GM19023 (cell line): ENCODE measurements around the gene HTT-AS.
"Not testable (repeated sequence)": the region's sequence is repeated elsewhere in the genome, so short reads cannot be mapped to it uniquely, and the experiment has no call there.

Experiments
- ATAC-seq: cut with Tn5 transposase; IDR thresholded peaks from one replicate; pipeline ENCODE4 v1.9.1; 2021; ENCODE audit warnings: mild to moderate bottlenecking, moderate library complexity; ENCODE audit not compliant: unreplicated experiment

The HTT-AS gene

DNA sequence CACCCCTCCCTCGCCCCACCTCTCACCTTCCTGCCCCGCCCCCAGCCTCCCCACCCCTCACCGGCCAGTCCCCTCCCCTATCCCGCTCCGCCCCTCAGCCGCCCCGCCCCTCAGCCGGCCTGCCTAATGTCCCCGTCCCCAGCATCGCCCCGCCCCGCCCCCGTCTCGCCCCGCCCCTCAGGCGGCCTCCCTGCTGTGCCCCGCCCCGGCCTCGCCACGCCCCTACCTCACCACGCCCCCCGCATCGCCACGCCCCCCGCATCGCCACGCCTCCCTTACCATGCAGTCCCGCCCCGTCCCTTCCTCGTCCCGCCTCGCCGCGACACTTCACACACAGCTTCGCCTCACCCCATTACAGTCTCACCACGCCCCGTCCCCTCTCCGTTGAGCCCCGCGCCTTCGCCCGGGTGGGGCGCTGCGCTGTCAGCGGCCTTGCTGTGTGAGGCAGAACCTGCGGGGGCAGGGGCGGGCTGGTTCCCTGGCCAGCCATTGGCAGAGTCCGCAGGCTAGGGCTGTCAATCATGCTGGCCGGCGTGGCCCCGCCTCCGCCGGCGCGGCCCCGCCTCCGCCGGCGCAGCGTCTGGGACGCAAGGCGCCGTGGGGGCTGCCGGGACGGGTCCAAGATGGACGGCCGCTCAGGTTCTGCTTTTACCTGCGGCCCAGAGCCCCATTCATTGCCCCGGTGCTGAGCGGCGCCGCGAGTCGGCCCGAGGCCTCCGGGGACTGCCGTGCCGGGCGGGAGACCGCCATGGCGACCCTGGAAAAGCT, at the start of gene HTT-AS, which contains the start of gene HTT:
Gene HTT-AS (minus strand): TSS at position 461 of the 768 bp plus-strand sequence.
Gene HTT (plus strand): TSS at position 604 of the 768 bp plus-strand sequence. CDS start 145 bp downstream, at position 749.
- peak; percentile 87 for ATAC-seq

DNA sequence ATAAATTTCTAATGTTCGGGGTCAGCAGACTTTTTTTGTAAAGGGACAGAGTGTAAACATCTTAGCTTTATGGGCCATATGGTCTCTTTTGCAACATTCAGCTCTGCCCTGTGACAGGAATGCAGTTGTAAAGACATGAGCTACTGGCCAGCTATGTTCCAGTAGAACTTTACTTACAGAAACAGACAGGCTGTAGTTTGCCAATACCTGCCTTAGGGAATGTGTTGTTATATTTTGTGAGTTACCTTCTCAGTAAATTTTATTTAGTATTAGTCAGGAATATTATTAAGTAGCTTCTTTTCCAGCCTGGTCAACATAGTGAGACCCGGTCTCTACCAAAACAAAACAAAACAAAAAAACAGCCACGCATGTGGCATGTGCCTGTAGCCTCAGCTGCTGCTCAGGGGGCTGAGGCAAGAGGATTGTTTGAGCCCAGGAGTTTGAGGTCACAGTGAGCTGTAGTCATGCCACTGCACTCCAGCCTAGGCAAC, 48.9 kb upstream of the HTT-AS start:
- no peak for ATAC-seq

DNA sequence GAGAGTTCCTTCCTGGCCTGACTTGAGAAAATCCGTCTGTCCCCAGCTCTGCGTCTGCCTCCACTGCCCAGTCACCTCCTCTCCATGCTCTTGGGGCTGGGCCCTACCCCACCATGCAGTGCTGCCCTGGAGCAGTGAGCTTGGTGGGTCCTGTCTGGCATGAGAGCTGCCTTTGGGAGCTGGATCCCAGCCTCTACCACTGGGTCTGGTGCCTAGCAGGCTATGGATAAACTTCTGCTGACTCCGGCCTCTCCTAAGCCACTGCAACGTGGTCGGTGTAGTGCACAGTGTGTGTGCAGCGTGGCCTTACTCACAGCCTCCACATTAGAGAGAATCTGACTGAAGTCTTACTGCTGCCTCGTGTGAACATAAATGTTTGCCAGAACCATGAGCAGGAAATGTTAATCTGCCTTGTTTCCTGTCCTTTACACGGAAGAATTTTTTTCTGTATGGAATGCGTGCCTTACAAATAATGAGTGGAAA, 47.8 kb upstream of the HTT-AS start:
- ATAC-seq: no peak

DNA sequence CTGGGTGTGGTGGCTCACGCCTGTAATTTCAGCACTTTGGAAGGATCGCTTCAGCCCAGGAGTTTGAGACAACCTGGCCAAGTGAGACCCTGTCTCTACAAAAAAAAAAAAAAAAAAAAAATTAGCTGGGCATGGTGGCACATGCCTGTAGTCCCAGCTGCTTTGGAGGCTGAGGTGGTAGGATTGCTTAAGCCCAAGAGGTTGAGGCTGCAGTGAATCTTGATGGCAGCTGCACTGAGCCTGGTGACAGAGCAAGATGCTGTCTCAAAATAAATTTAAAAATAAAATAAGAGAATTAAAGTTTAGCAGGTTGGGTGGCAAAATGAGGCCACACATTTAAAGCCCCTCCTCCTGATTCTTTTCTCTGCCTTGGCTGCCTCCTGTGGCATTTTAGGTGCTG, 47.3 kb upstream of the HTT-AS start:
- ATAC-seq: no peak

DNA sequence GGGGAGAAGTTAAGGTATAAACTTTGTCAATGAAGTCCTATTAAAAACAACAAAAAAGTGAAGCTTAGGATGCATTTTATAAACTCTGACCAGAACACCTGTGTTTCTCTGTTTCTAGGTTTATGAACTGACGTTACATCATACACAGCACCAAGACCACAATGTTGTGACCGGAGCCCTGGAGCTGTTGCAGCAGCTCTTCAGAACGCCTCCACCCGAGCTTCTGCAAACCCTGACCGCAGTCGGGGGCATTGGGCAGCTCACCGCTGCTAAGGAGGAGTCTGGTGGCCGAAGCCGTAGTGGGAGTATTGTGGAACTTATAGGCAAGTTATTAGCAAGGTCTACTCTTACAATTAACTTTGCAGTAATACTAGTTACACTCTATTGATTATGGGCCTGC, 46.8 kb upstream of the HTT-AS start:
- no peak for ATAC-seq

DNA sequence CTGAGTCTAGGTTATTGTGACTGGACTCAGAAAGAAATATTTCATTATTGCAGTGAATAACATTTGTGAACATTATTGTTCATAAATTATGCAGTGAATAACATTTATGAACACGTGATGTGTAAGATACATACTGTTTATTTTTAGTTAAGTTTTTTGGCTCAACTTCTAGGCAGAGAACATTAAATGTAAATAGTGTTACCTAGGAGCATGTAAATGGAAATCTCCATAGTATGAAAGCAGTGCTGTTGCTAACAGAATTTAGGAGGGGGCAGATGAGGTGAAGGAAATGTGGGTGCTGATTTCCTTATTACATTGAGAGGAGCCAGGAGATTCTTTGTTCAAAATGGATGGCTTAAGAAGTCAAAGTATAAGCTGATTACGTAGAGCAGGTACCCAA, 45.1 kb upstream of the HTT-AS start:
- ATAC-seq: no peak

DNA sequence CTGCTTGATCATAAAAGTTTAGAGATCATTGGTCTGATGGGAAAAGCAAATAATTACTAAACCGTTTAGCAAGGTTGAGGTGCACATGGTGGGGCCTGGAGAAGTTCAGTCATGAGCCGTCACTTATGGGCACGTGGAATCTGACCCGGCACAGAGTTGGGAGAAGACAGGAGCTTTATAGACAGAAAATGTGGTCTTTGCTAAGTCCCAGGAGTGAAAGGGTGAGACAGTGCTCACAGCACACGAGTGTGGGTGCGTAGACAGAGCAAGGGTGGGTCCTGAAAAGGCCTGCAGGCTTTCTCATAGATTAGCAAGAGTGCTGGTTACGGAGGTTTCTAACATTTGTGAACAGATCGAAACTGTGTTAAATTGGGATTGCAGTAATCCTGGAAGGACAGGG, 44.0 kb upstream of the HTT-AS start:
- no peak for ATAC-seq

DNA sequence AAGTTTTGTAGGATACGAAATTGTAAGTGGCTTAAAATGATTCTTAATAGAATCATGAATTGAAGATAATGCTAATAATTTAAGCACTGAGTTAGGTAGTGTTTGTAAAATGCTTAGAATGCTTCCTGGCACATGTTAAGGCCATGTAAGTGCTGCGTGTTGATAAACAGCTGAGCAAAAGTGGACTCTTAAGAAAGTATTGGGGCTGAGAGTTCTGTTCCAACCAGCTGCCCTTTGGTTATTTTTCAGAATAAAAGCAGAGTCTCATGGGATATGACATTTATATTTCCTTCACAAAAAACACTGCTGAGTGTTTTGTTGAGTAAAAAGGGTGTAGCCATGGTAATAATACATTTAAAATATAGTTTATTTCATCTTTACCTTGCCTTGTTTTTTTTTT, 42.6 kb upstream of the HTT-AS start:
- ATAC-seq: no peak

DNA sequence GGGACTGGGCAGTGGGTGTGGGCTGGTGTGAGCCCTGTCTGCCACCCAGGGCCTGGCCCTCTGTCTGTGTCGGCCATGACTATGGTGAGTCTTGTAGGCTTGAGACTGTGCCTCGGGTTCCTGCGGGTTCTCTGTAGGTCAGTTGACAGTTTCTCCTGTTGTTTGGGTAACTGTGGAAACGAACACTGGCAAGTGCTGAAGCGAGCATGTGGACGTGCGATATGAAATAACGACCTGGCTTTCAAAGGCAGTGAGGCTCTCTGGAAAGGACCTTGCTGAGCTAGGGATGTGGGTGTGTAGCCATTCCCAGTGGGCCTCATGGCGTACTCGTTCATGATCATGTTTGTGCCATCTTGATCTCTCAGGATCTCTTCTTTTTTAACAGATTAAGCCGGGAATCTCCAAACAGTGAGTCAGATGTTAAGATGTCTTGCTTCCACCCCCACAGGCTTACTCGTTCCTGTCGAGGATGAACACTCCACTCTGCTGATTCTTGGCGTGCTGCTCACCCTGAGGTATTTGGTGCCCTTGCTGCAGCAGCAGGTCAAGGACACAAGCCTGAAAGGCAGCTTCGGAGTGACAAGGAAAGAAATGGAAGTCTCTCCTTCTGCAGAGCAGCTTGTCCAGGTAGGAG, 41.4 kb upstream of the HTT-AS start:
- ATAC-seq: no peak

DNA sequence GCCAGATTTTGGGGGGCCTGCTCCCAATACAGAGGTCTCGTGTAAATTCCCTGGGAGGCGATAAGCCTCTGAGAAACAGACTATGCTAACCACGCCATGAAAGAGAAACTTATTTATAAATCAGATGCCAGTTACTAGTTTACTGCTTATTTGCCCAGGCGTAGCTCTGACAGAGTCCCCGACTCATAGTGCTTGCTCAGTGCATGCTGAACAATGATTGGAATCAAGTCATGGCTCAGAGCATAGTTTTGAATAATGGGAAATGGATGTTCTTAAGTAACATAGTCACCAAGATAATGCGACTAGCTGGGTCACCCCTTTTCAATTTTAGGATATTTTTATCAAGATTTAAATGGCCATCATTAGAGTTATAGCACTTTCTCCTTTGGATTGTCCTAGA, 40.0 kb upstream of the HTT-AS start:
- no peak for ATAC-seq

DNA sequence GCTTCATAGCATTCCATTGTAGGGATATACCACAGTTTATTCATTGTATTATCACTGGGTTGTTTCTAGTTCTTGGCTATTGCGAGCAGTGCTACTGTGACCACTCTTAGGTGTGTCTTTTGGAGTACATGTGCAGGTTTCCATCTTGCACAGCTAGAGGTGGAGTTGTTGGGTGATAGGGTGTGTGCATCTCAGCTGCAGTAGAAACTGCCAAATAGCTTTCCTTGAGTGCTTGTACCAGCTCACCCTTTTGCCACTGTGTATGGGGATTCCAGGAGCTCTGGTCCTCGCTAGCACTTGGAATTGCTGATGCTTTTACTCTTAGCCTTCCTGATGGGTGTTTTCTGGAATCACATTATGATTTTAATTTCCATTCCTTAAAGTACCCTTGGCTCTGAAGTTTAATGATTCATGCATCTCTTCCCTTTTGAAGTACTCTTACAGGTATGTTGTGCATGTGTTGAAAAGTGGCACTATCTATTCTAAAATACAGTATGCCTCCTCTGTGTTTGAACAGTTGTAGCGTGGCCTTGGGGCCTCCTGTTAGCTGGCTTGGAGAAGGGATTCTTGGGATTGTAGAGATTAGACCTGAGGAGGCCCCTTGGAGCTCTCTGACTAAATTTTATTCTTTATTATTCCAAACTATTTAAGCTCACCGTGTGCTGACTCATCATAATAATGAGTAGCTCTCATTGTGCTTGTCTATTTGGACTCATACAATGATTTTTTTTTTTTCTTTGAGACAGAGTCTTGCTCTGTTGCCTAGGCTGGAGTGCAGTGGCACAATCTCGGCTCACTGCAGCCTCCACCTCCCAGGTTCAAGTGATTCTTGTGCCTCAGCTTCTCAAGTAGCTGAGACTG, 38.5 kb upstream of the HTT-AS start:
- no peak for ATAC-seq

DNA sequence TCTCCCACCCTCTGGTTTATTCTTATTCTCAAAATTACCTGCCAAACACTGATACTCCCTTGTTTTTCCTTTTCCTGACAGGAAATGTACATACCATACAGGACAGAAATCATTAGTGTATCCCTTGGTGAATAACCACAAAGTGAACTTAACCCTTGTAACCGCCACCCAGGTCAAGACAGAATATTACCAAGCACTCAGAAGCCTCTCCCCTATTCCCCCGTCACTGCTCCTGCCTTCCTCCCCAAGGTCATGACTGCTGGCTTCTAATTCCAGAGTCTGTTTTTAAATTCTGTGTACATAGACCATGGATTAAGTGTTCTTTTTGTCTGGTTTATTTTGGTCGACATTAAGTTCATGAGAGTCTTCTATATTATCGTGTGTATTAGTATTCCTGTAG, 37.9 kb upstream of the HTT-AS start:
- no peak for ATAC-seq

DNA sequence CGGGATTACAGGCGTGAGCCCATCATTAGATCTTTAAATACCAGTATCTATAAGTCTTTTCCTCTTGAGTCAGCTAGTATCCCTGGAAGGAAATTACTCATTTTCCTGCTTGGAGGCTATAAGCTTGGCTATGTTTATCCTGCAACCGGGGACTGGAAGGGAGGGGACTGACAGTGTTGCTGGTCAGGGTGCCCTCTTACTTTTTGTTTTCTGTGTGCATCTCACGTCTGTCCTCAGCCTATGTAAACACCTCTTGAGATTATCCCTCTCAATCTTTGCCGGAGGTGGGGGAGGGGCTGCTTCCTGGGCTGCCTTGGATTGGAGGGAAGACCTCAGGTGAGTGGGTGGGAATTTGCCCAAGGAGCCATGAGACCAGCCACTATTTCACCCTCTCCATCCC, 37.1 kb upstream of the HTT-AS start:
- no peak for ATAC-seq

DNA sequence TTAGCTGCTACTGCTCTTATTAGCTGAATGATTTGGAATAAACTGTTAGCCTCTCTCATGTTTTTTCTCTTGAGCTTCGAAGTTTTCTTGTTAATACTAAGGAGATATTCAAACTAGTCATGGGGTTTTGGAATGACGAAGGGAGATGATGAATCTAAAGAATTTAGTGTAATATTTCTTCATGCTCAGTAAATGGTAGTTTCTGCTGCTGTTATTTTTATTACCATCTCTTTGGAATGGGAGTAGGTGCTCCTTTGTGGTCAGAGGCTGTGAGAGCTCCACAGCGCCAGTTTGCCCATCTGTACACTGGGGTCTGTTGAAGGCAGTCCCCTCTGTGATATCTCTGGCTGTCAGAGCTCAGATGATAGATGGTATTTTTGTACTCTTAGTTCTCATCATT, 33.9 kb upstream of the HTT-AS start:
- no peak for ATAC-seq

DNA sequence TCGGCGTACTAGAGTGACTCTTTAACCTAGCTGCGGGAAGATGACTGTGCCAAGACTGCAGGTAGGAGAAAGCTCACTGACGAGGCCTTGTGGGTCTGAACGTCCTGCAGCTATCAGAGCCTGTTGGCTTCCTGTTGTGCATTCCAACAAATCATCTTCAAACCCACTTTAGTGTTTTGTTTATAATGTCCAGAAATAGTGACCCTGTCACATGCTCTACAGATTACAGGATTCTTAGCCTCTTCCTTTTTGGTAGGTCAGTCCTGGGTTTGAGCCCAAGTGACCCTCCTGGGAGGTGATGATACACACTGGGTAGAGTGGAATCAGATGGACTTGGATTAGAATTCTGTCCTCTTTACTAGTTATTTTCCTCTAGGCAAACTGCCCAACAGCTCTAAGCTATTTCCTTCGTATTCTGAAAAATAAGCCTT, 33.4 kb upstream of the HTT-AS start:
- ATAC-seq: no peak

DNA sequence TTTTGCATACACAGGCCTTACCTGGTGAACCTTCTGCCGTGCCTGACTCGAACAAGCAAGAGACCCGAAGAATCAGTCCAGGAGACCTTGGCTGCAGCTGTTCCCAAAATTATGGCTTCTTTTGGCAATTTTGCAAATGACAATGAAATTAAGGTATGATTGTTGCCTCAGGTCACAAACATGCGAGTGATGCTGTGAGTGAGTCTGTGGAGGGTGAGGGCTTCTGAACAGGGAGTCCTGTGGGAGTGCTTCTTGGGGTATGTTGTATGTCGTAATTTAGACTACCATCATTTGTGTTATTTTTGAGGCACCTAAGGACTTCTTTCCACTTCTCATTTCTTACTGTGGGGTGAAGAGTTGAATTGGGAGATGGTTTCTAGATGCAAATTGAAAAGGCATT, 32.9 kb upstream of the HTT-AS start:
- ATAC-seq: no peak

DNA sequence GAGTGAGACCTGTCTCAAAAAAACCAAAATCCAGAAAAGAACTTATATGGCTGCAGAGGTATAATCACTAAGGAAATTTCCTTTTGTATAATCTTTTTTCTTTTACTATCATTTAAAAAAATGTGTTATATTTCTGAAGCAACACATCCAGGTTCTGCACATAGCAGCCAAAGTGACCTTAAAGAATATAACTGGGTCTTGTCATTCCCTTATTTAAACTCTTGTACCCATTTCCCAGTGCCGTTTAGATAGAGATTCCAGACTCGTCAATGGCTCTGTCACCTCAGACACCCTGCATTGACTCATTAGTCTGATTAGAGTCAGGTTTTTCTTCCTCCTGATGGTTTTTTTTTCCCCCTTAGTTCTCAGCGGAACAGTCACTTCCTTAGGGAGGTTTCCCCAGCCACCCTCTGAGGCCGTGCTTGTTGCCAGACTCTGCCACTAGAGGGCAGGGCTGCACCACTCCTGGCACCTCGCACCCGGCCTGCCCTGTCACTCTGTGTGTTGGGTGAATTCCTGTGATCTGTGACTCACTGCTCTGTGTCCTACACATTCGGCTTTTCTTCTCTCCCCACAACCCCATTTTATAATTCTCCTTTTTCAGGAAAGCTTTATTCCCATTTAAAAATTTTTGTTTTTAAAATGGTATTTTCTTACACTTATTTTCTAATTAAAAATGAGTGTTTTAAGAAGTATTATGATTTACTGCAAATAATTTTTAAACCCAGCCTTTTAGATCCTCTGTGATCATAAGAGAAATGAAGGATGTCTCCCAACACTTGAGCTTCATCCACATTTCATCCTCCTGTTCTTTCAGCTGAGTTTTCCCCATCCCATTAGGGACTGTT, 32.2 kb upstream of the HTT-AS start:
- ATAC-seq: peak; percentile 91

DNA sequence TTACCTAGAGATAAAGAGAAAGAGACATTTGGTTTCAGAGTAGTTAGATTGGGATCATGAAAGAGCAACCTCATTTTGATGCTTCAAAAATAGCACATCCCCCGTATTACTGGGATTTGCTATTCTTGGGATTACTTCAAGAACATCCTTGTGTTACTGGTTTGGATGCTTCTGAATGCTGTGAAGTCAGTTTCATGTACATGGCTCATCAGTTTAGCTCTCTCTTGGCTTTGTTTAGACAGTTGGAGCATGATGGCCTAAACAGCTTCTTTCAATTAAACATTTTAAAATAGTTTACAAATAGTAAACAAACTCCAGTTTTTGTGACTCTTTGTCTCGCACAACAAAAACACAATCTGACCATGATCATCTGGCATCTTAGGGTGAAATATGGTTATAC, 24.0 kb upstream of the HTT-AS start:
- no peak for ATAC-seq

DNA sequence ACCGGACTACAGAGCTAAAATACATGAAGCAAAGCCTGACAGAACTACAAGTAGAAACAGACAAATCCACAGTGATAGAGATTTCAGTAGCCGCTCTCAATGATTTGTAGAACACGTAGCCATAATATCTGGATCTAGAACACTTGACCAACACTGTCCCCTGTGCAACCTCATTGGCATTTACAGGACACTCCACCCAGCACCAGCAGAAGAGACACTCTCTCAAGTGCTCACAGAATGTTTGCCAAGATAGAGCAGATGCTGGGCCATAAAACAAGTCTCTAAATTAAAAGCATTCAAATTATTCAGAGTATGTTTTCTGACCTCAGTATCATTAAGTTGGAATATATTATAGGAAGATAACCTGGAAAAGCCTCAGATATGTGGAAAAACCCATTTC, 21.9 kb upstream of the HTT-AS start:
- no peak for ATAC-seq

DNA sequence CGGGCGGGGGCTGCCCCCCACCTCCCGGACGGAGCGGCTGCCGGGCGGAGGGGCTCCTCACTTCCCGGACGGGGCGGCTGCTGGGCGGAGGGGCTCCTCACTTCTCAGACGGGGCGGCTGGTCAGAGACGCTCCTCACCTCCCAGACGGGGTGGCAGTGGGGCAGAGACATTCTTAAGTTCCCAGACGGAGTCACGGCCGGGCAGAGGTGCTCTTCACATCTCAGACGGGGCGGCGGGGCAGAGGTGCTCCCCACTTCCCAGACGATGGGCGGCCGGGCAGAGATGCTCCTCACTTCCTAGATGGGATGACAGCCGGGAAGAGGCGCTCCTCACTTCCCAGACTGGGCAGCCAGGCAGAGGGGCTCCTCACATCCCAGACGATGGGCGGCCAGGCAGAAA, 20.4 kb upstream of the HTT-AS start:
- not testable (repeated sequence) for ATAC-seq
